ENCODE measurements around the gene LYZL6. TPM values are rescaled to one million over a fixed set of nuclear protein-coding genes. Genes with fewer than 3 reads are reported as not detected.

Gene LYZL6
- total RNA-seq, 2 donors from 2014 or later, result not detected

DNA sequence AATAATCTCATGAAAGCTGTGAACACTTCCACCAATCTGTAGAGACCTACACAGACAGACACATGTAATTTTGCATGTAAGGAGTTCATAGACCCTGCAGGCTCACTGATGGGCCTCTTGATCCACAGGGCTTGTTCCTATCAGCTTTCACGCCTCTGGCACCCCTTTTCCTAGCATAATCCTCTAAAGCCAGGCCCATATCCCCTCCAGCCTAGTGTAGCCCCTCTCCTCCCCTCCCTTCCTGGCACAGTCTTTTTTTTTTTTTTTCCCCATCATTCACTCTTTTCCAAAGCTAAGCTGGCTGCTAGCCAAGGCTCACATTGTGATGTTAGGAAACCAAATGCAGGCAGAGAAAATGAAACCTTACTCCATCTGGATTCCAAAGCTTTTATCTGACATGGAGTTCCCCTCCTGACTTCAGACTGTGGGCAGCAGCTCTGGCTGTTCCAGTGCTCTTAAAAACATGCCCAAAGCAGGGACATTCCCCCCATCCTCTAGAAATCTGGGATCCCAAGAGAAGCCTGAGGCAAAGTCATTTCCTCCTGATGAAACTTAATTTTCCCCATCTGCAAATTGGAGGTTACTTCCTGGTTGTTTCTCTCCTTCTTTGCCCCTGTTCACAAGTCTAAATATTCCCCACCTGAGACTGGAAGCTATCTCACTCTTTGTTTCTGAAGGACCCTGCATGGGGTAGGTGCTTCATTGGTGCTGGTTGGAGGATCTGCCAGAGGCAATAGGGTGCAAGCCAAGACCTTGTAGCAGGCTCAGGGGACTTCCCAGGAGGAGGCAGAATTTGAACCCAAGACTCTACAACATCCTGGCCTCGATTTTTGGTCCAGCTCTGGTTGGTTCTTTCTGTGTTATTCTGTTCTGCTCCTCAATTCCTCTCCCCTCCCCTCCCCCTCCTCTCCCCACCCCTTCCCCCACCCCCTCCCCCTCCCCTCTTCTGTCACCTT is 53.4 kb downstream of the LYZL6 start:
- Mint-ChIP-seq H3K4me1 (peaks cover 23% of the 10 kb centered on the region), H3K9me3 (no peaks in the 10 kb centered on the region), H3K36me3 (ENCODE audit: low read depth) (no peaks in the 10 kb centered on the region), H3K4me3 (no peak overlapping the region), H3K27me3 (ENCODE audit: insufficient read depth) (no peaks in the 10 kb centered on the region), H3K27ac (no peak overlapping the region)
- TF ChIP-seq, protein P1, sequence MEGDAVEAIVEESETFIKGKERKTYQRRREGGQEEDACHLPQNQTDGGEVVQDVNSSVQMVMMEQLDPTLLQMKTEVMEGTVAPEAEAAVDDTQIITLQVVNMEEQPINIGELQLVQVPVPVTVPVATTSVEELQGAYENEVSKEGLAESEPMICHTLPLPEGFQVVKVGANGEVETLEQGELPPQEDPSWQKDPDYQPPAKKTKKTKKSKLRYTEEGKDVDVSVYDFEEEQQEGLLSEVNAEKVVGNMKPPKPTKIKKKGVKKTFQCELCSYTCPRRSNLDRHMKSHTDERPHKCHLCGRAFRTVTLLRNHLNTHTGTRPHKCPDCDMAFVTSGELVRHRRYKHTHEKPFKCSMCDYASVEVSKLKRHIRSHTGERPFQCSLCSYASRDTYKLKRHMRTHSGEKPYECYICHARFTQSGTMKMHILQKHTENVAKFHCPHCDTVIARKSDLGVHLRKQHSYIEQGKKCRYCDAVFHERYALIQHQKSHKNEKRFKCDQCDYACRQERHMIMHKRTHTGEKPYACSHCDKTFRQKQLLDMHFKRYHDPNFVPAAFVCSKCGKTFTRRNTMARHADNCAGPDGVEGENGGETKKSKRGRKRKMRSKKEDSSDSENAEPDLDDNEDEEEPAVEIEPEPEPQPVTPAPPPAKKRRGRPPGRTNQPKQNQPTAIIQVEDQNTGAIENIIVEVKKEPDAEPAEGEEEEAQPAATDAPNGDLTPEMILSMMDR (conservative IDR thresholded peaks at IDR 0.05), result no peak
- WGBS, 2 experiments (ENCODE audit: insufficient coverage in 1 of 2, insufficient read length in 1 of 2), result 80% methylated on average over 1 to 2 of the region's 2 CpGs
- H3K9me3 ChIP-seq (ENCODE audit: control insufficient read depth, low read length), result no peaks in the 10 kb centered on the region
- H3K27me3 ChIP-seq (ENCODE audit: control insufficient read depth, insufficient read depth, low read length, poor library complexity, severe bottlenecking), result no peaks in the 10 kb centered on the region
- no peak overlapping the region for H3K4me3 ChIP-seq (ENCODE audit: low read length)
- peaks cover 2% of the 10 kb centered on the region for H3K4me1 ChIP-seq (ENCODE audit: control insufficient read depth, insufficient read depth, low read length)
- DNase-seq, result no peak
- no peak overlapping the region for H3K9ac ChIP-seq (ENCODE audit: extremely low read depth, low read length, poor library complexity, severe bottlenecking)
- no peak overlapping the region for H3K27ac ChIP-seq (ENCODE audit: low read depth, low read length)
- no peaks in the 10 kb centered on the region for H3K36me3 ChIP-seq (ENCODE audit: control insufficient read depth, insufficient read depth, low read length)

GRCh38 chr17:35889241-35889640 is 54.3 kb downstream of the LYZL6 start:
- Mint-ChIP-seq H3K27ac (no peak overlapping the region), H3K27me3 (ENCODE audit: insufficient read depth) (no peaks in the 10 kb centered on the region), H3K4me3 (no peak overlapping the region), H3K4me1 (peaks cover 23% of the 10 kb centered on the region), H3K9me3 (no peaks in the 10 kb centered on the region), H3K36me3 (ENCODE audit: low read depth) (no peaks in the 10 kb centered on the region)
- peaks cover 2% of the 10 kb centered on the region for H3K4me1 ChIP-seq (ENCODE audit: control insufficient read depth, insufficient read depth, low read length)
- H3K9ac ChIP-seq (ENCODE audit: extremely low read depth, low read length, poor library complexity, severe bottlenecking), result no peak overlapping the region
- H3K9me3 ChIP-seq (ENCODE audit: control insufficient read depth, low read length), result no peaks in the 10 kb centered on the region
- 95% methylated on average over 2 of the region's 2 CpGs; no CpG with 5 or more reads in 1 of the 2 experiments for WGBS, 2 experiments (ENCODE audit: insufficient coverage in 1 of 2, insufficient read length in 1 of 2)
- H3K27ac ChIP-seq (ENCODE audit: low read depth, low read length), result no peak overlapping the region
- no peak overlapping the region for H3K4me3 ChIP-seq (ENCODE audit: low read length)
- H3K36me3 ChIP-seq (ENCODE audit: control insufficient read depth, insufficient read depth, low read length), result no peaks in the 10 kb centered on the region
- no peaks in the 10 kb centered on the region for H3K27me3 ChIP-seq (ENCODE audit: control insufficient read depth, insufficient read depth, low read length, poor library complexity, severe bottlenecking)
- TF ChIP-seq, protein P1 (conservative IDR thresholded peaks at IDR 0.05), result no peak
- no peak for DNase-seq

Other genes starting within 250 kb of the LYZL6 start
- gene RASL10B, start 212.1 kb downstream of the LYZL6 start, total RNA-seq, result 10 to 100 TPM; 28.6 to 31.9 TPM
- under 1 TPM in 1 of 2 donors, not detected in 1; 0.09 TPM for gene GAS2L2, start 190.5 kb downstream of the LYZL6 start, total RNA-seq
- not detected for gene C17orf50, start 182.8 kb downstream of the LYZL6 start, total RNA-seq
- not detected for gene MMP28, start 148.1 kb downstream of the LYZL6 start, total RNA-seq
- 100 to 1,000 TPM; 230 to 247 TPM for gene TAF15, start 134.2 kb downstream of the LYZL6 start, total RNA-seq
- gene HEATR9, start 74.8 kb downstream of the LYZL6 start, total RNA-seq, result not detected
- gene CCL5, start 63.4 kb downstream of the LYZL6 start, total RNA-seq, result not detected
- gene RDM1, start 12.9 kb downstream of the LYZL6 start, total RNA-seq, result 10 to 100 TPM in 1 of 2 donors, 1 to 10 TPM in 1; 5.3 to 14.2 TPM
- not detected for gene CCL16, start 37.8 kb upstream of the LYZL6 start, total RNA-seq
- not detected for gene CCL14, start 43.0 kb upstream of the LYZL6 start, total RNA-seq
- gene CCL15, start 57.8 kb upstream of the LYZL6 start, total RNA-seq, result not detected
- gene CCL23, start 74.3 kb upstream of the LYZL6 start, total RNA-seq, result not detected
- gene CCL18, start 120.6 kb upstream of the LYZL6 start, total RNA-seq, result not detected
- not detected for gene CCL3, start 146.4 kb upstream of the LYZL6 start, total RNA-seq
- not detected for gene CCL4, start 160.1 kb upstream of the LYZL6 start, total RNA-seq
- gene TBC1D3B, start 232.9 kb upstream of the LYZL6 start, total RNA-seq, result 10 to 100 TPM; 13.1 to 18.4 TPM

Measured in endodermal cell (in vitro differentiated cells).